Lower lobe of right lung (tissue), 2 donors: Measurements from ENCODE around the gene PHF21A. TPM values are rescaled to one million over a fixed set of nuclear protein-coding genes. Genes with fewer than 3 reads are reported as not detected.

ENCODE experiments used
- ATAC-seq, 2 donors: fragments of 200-7000 bp; cut with Tn5 transposase; one replicate each; pipeline ENCODE4 v1.9.1; 2020 to 2022; ENCODE audit warnings: mild to moderate bottlenecking in 2 of 2, moderate library complexity in 2 of 2
- DNase-seq: peaks from one replicate; pipeline ENCODE4 v3.0.0-alpha.2; 2020
- H3K27ac ChIP-seq: fragments of 200-600 bp; one replicate; pipeline ENCODE4 v1.8.0; 2022
- H3K27me3 ChIP-seq: fragments of 200-600 bp; one replicate; pipeline ENCODE4 v1.8.0; 2022; ENCODE audit warnings: low read depth
- H3K36me3 ChIP-seq: fragments of 200-600 bp; one replicate; pipeline ENCODE4 v1.8.0; 2022; ENCODE audit warnings: mild to moderate bottlenecking
- H3K4me1 ChIP-seq: fragments of 200-600 bp; one replicate; pipeline ENCODE4 v1.8.0; 2022
- H3K4me3 ChIP-seq: fragments of 200-600 bp; one replicate; pipeline ENCODE4 v1.8.0; 2022; ENCODE audit warnings: mild to moderate bottlenecking
- H3K9me3 ChIP-seq: fragments of 200-600 bp; one replicate; pipeline ENCODE4 v1.8.0; 2022
- CTCF ChIP-seq: fragments of 200-600 bp; IDR thresholded peaks from one replicate; pipeline ENCODE4 v1.8.0; 2022; ENCODE audit warnings: antibody characterized with exemption, mild to moderate bottlenecking
- intact Hi-C: fragments of 100-400 bp; cut with DNase I; formaldehyde crosslinking; loops from one replicate; pipeline ENCODE4 v1.11.0; 2022
- total RNA-seq: library from RNA; stranded (reverse); fragmentation: NEBNext Ultra II Directional; extraction: Animal tissue kit (Norgen Biotek cat#: 25700); gene quantifications from one replicate; pipeline ENCODE4 v1.2.1, GENCODE V29; 2021
- donor health status: DM: no; HTN: yes; CAD: no; lungs with severe emphysema.

Gene PHF21A
- total RNA-seq, 1 donor from 2014 or later = 48.4 TPM

GRCh38 chr11:46102843-46103242, 18.4 kb downstream of the PHF21A start:
- Histone ChIP-seq H3K4me1 (peaks cover 52% of the 10 kb centered on the region), H3K9me3 (no peaks in the 10 kb centered on the region), H3K4me3 (no peak overlapping the region), H3K27ac (no peak overlapping the region), H3K36me3 (no peaks in the 10 kb centered on the region), H3K27me3 (no peaks in the 10 kb centered on the region)
- DNase-seq = no peak
- intact Hi-C loops = no loop called here
- ATAC-seq = no peak
- no peak for TF ChIP-seq CTCF

GRCh38 chr11:46100670-46101069, 20.6 kb downstream of the PHF21A start:
- no peak overlapping the region for H3K4me3 ChIP-seq
- peaks cover 35% of the 10 kb centered on the region for H3K4me1 ChIP-seq
- ATAC-seq = peak in 1 of 2 donors; percentile 36

GRCh38 chr11:46099963-46100316, 21.3 kb downstream of the PHF21A start:
- H3K9me3 ChIP-seq = no peaks in the 10 kb centered on the region
- DNase-seq = no peak
- ATAC-seq = peak in 1 of 2 donors; percentile 61
- TF ChIP-seq CTCF = no peak
- no peaks in the 10 kb centered on the region for H3K27me3 ChIP-seq
- H3K36me3 ChIP-seq = no peaks in the 10 kb centered on the region
- H3K4me1 ChIP-seq = peaks cover 28% of the 10 kb centered on the region
- intact Hi-C loops = no loop called here
- H3K27ac ChIP-seq = peak overlapping the region; percentile 68
- H3K4me3 ChIP-seq = peak overlapping the region; percentile 30

More at GRCh38 chr11:46100670-46101069, 20.6 kb downstream of the PHF21A start:
- DNase-seq = no peak
- Histone ChIP-seq H3K9me3 (no peaks in the 10 kb centered on the region), H3K27me3 (no peaks in the 10 kb centered on the region), H3K27ac (no peak overlapping the region), H3K36me3 (no peaks in the 10 kb centered on the region)
- intact Hi-C loops = no loop called here
- TF ChIP-seq CTCF = no peak

GRCh38 chr11:46090375-46090774, 30.9 kb downstream of the PHF21A start:
- no peak for TF ChIP-seq CTCF
- Histone ChIP-seq H3K4me3 (no peak overlapping the region), H3K4me1 (no peaks in the 10 kb centered on the region), H3K36me3 (peaks cover 25% of the 10 kb centered on the region), H3K27ac (no peak overlapping the region), H3K27me3 (no peaks in the 10 kb centered on the region), H3K9me3 (no peaks in the 10 kb centered on the region)
- intact Hi-C loops = no loop called here
- ATAC-seq (no peak), DNase-seq (no peak)

GRCh38 chr11:46079662-46080061, 41.6 kb downstream of the PHF21A start:
- Histone ChIP-seq H3K27ac (no peak overlapping the region), H3K4me1 (no peaks in the 10 kb centered on the region), H3K9me3 (no peaks in the 10 kb centered on the region), H3K4me3 (no peak overlapping the region), H3K36me3 (peaks cover 57% of the 10 kb centered on the region), H3K27me3 (no peaks in the 10 kb centered on the region)
- intact Hi-C loops = no loop called here
- DNase-seq = no peak
- no peak for TF ChIP-seq CTCF
- ATAC-seq = no peak

GRCh38 chr11:46075928-46076327, 45.3 kb downstream of the PHF21A start:
- intact Hi-C loops = no loop called here
- DNase-seq (no peak), ATAC-seq (no peak)
- no peak for TF ChIP-seq CTCF
- H3K4me1 ChIP-seq = no peaks in the 10 kb centered on the region
- H3K4me3 ChIP-seq = no peak overlapping the region
- no peaks in the 10 kb centered on the region for H3K9me3 ChIP-seq
- no peak overlapping the region for H3K27ac ChIP-seq
- H3K36me3 ChIP-seq = peaks cover 26% of the 10 kb centered on the region
- H3K27me3 ChIP-seq = no peaks in the 10 kb centered on the region
